ENCODE results near the gene ZDHHC9.

ZDHHC9 gene

DNA sequence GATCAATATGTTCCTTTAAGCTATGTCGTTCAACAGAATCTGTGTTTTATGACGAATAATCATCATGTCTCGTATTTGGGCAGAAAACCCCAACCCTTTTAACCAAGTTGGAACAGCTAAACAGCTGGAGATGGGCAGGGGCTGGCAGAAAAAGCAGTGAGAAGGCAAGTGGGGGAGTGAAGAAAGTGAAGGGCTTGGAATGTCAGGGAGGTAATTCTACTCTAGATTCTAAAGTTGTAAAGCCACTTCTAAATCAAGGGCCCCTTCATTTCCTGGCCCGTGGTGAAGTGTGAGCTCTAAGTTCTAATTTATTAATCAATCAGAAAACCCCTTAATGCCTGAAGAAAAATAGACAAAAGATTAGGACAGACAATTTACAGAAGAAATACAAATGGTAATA, 43.5 kb downstream of the ZDHHC9 start:
- TF ChIP-seq YY1 (IDR thresholded peaks at IDR 0.05; ENCODE audit: low read depth) = no peak
- TF ChIP-seq, protein P1, sequence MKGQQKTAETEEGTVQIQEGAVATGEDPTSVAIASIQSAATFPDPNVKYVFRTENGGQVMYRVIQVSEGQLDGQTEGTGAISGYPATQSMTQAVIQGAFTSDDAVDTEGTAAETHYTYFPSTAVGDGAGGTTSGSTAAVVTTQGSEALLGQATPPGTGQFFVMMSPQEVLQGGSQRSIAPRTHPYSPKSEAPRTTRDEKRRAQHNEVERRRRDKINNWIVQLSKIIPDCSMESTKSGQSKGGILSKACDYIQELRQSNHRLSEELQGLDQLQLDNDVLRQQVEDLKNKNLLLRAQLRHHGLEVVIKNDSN (IDR thresholded peaks at IDR 0.05) = no peak
- TF ChIP-seq NFIC (IDR thresholded peaks at IDR 0.05) = no peak
- TF ChIP-seq CEBPB (IDR thresholded peaks at IDR 0.05) = no peak
- no peak for TF ChIP-seq RAD21 (IDR thresholded peaks at IDR 0.05; ENCODE audit: low read depth)
- no peak for TF ChIP-seq FOXM1 (IDR thresholded peaks at IDR 0.05; ENCODE audit: borderline replicate concordance, low read depth)
- TF ChIP-seq, protein P2, sequence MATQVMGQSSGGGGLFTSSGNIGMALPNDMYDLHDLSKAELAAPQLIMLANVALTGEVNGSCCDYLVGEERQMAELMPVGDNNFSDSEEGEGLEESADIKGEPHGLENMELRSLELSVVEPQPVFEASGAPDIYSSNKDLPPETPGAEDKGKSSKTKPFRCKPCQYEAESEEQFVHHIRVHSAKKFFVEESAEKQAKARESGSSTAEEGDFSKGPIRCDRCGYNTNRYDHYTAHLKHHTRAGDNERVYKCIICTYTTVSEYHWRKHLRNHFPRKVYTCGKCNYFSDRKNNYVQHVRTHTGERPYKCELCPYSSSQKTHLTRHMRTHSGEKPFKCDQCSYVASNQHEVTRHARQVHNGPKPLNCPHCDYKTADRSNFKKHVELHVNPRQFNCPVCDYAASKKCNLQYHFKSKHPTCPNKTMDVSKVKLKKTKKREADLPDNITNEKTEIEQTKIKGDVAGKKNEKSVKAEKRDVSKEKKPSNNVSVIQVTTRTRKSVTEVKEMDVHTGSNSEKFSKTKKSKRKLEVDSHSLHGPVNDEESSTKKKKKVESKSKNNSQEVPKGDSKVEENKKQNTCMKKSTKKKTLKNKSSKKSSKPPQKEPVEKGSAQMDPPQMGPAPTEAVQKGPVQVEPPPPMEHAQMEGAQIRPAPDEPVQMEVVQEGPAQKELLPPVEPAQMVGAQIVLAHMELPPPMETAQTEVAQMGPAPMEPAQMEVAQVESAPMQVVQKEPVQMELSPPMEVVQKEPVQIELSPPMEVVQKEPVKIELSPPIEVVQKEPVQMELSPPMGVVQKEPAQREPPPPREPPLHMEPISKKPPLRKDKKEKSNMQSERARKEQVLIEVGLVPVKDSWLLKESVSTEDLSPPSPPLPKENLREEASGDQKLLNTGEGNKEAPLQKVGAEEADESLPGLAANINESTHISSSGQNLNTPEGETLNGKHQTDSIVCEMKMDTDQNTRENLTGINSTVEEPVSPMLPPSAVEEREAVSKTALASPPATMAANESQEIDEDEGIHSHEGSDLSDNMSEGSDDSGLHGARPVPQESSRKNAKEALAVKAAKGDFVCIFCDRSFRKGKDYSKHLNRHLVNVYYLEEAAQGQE (IDR thresholded peaks at IDR 0.05; ENCODE audit: low read depth) = no peak
- TF ChIP-seq TCF12 (IDR thresholded peaks at IDR 0.05; ENCODE audit: low read depth) = no peak

DNA sequence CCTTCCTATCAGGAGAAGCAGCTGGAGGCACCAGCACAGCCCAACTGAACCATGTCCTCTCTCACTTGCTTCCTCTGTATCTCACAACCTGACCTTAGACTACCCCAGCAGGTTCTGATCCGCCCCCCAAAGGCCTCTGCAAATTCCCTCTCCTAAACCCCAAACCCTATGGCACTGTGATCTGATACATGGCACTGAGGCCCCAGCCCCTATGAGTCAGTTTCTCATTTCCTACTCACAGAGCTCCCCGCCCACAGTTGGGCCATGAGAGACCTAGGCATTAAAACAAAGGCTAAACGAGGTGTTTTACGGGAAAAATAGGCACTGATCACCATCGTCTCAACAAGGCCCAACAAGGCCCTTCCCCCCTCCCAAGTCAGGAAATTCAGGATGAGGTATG, 44.8 kb downstream of the ZDHHC9 start:
- TF ChIP-seq, protein P1 (IDR thresholded peaks at IDR 0.05) = no peak
- TF ChIP-seq, protein P3, sequence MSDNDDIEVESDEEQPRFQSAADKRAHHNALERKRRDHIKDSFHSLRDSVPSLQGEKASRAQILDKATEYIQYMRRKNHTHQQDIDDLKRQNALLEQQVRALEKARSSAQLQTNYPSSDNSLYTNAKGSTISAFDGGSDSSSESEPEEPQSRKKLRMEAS (IDR thresholded peaks at IDR 0.05) = no peak
- TF ChIP-seq TCF12 (IDR thresholded peaks at IDR 0.05; ENCODE audit: low read depth) (no peak), ZBTB7A (IDR thresholded peaks at IDR 0.05; ENCODE audit: low read depth) (no peak), YY1 (IDR thresholded peaks at IDR 0.05; ENCODE audit: low read depth) (no peak), RAD21 (IDR thresholded peaks at IDR 0.05; ENCODE audit: low read depth) (no peak), EP300 (IDR thresholded peaks at IDR 0.05; ENCODE audit: borderline replicate concordance) (no peak), NFIC (IDR thresholded peaks at IDR 0.05) (no peak)

DNA sequence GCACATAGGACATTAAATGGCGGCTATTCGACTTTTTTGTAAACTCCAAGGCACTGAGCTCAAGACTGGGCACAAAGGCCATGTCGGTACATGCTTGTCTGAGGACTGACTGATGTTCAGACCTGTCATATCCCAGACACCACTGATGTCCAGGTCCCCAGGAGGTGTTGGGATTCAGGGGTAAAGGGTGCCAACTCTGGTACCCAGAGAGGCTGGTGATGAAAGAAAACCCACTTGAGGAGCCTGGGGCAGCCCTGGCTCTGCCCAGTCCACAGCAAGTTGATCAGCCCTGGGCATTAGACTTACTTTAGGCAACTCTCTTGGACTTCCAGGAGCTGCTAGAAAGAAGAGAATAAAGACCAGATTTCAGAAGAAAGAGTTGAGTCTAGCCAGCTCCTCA, 45.2 kb downstream of the ZDHHC9 start:
- TF ChIP-seq ZBTB7A (IDR thresholded peaks at IDR 0.05; ENCODE audit: low read depth) (no peak), EP300 (IDR thresholded peaks at IDR 0.05; ENCODE audit: borderline replicate concordance) (no peak), FOXM1 (IDR thresholded peaks at IDR 0.05; ENCODE audit: borderline replicate concordance, low read depth) (no peak), TAF1 (IDR thresholded peaks at IDR 0.05; ENCODE audit: low read depth) (no peak), EGR1 (IDR thresholded peaks at IDR 0.05) (no peak), CEBPB (IDR thresholded peaks at IDR 0.05) (no peak), NFIC (IDR thresholded peaks at IDR 0.05) (no peak), CREB1 (IDR thresholded peaks at IDR 0.05; ENCODE audit: low read depth) (no peak), YY1 (IDR thresholded peaks at IDR 0.05; ENCODE audit: low read depth) (no peak), TEAD4 (IDR thresholded peaks at IDR 0.05) (no peak), TCF12 (IDR thresholded peaks at IDR 0.05; ENCODE audit: low read depth) (no peak)
- TF ChIP-seq, protein P3 (IDR thresholded peaks at IDR 0.05) = no peak
- TF ChIP-seq, protein P1 (IDR thresholded peaks at IDR 0.05) = no peak
- TF ChIP-seq, protein P2 (IDR thresholded peaks at IDR 0.05; ENCODE audit: low read depth) = no peak

DNA sequence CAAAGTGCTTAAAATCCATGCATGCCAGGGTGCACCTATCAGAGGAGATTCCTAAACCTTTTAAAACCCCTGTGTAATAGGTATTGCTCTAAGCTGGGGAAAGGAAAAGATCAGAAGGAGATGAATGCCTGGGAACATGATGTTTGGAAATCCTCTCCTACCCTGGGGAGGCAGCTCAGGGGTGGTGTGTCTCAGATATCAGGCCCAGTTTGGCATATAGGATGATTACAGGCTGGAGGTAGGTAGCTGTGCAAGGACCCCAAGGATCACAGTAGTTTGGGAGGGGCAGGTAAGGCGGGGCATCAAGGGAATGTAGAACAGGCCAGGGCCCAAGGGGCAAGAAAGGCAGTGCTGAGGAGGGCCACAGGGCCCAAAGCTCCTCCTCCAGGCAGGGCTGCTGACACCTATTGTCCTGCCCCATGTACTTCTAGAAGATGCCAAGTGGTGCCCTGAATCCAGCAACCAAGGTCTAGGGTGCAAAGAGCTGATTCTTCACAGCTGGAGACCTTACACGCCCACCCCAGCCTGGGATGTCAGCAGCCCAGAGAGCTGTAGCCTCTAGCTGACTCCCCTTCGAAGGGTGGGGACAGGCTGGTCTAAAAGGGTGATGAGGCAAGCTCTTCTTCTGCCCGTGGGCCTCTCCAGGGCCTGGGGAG, 46.3 kb downstream of the ZDHHC9 start:
- TF ChIP-seq FOXM1 (IDR thresholded peaks at IDR 0.05; ENCODE audit: borderline replicate concordance, low read depth) (no peak), NFIC (IDR thresholded peaks at IDR 0.05) (no peak), RAD21 (IDR thresholded peaks at IDR 0.05; ENCODE audit: low read depth) (no peak), CEBPB (IDR thresholded peaks at IDR 0.05) (no peak), EP300 (IDR thresholded peaks at IDR 0.05; ENCODE audit: borderline replicate concordance) (no peak)
- TF ChIP-seq, protein P2 (IDR thresholded peaks at IDR 0.05; ENCODE audit: low read depth) = no peak

Measured in Ishikawa (cell line).